OCI-LY3 (cell line): ENCODE results near the gene BMPR2.

Experiments used
- H2AFZ ChIP-seq: fragments of 200-600, 300-600 bp; shearing (Covaris generic); 2 replicates; pipeline ENCODE4 v1.6.0; 2014; ENCODE audit warnings: antibody characterized with exemption, low read depth, low read length
- H3K27ac ChIP-seq: fragments of 200-600, 300-600 bp; sonication (generic); 2 replicates; pipeline ENCODE4 v1.5.1; 2014; ENCODE audit warnings: mild to moderate bottlenecking, low read length, moderate library complexity, mixed read lengths
- H3K27me3 ChIP-seq: fragments of 200-600, 300-600 bp; sonication (generic); 2 replicates; pipeline ENCODE4 v1.6.1; 2014; ENCODE audit warnings: low read depth, low read length, mixed read lengths
- H3K36me3 ChIP-seq: fragments of 200-600, 300-600 bp; sonication (generic); replicated peaks from 2 replicates; pipeline ENCODE3; 2014; ENCODE audit warnings: low read depth, low read length, mixed read lengths
- H3K4me1 ChIP-seq: fragments of 300-600, 200-600 bp; sonication (generic); 2 replicates; pipeline ENCODE4 v1.6.1; 2014; ENCODE audit warnings: low read length, mixed read lengths
- H3K4me2 ChIP-seq: fragments of 200-600, 300-600 bp; sonication (generic); 2 replicates; pipeline ENCODE4 v1.6.1; 2014; ENCODE audit warnings: low read length, mixed read lengths
- H3K4me3 ChIP-seq: fragments of 300-600, 200-600 bp; sonication (generic); 2 replicates; pipeline ENCODE4 v1.5.1; 2014; ENCODE audit warnings: antibody characterized with exemption, mild to moderate bottlenecking, low read length, moderate library complexity
- H3K79me2 ChIP-seq: fragments of 300-600, 200-600 bp; shearing (Covaris generic); 2 replicates; pipeline ENCODE4 v1.6.1; 2014; ENCODE audit warnings: mild to moderate bottlenecking, low read length, mixed read lengths
- H3K9ac ChIP-seq: fragments of 300-600, 200-600 bp; shearing (Covaris generic); 2 replicates; pipeline ENCODE4 v1.6.0; 2014; ENCODE audit warnings: mild to moderate bottlenecking, low read length, moderate library complexity
- H3K9me3 ChIP-seq: fragments of 200-600, 300-600 bp; shearing (Covaris generic); 2 replicates; pipeline ENCODE4 v1.6.1; 2014; ENCODE audit warnings: low read length, mixed read lengths; ENCODE audit not compliant: insufficient read depth
- H4K20me1 ChIP-seq: fragments of 200-600, 300-600 bp; sonication (generic); 2 replicates; pipeline ENCODE4 v1.6.1; 2016; ENCODE audit warnings: low read length, mixed read lengths; ENCODE audit not compliant: insufficient read depth
- EZH2phosphoT487 ChIP-seq: fragments of 200-600 bp; shearing (Covaris generic); IDR thresholded peaks from 2 replicates; pipeline ENCODE4 v1.6.1; 2018; ENCODE audit warnings: antibody characterized with exemption, mixed run types, low read depth
- TF ChIP-seq, protein P1 (sequence below): fragments of 200-600, 300-600 bp; sonication (generic); IDR thresholded peaks from 2 replicates; pipeline ENCODE4 v1.5.1; 2014; ENCODE audit warnings: antibody characterized with exemption, low read length, low read depth

BMPR2 gene

GRCh38 chr2:202508686-202509085, 132.6 kb downstream of the BMPR2 start:
- H3K4me2 ChIP-seq, result no peak overlapping the region
- H3K9me3 ChIP-seq, result no peaks in the 10 kb centered on the region
- H3K27ac ChIP-seq, result no peak overlapping the region
- no peak overlapping the region for H3K4me3 ChIP-seq
- no peak overlapping the region for H3K9ac ChIP-seq
- no peaks in the 10 kb centered on the region for H3K27me3 ChIP-seq
- no peaks in the 10 kb centered on the region for H3K4me1 ChIP-seq
- no peaks in the 10 kb centered on the region for H4K20me1 ChIP-seq
- H3K79me2 ChIP-seq, result no peaks in the 10 kb centered on the region
- H3K36me3 ChIP-seq, result no peaks in the 10 kb centered on the region
- H2AFZ ChIP-seq, result no peak overlapping the region
- no peak for TF ChIP-seq EZH2phosphoT487
- TF ChIP-seq, protein P1, sequence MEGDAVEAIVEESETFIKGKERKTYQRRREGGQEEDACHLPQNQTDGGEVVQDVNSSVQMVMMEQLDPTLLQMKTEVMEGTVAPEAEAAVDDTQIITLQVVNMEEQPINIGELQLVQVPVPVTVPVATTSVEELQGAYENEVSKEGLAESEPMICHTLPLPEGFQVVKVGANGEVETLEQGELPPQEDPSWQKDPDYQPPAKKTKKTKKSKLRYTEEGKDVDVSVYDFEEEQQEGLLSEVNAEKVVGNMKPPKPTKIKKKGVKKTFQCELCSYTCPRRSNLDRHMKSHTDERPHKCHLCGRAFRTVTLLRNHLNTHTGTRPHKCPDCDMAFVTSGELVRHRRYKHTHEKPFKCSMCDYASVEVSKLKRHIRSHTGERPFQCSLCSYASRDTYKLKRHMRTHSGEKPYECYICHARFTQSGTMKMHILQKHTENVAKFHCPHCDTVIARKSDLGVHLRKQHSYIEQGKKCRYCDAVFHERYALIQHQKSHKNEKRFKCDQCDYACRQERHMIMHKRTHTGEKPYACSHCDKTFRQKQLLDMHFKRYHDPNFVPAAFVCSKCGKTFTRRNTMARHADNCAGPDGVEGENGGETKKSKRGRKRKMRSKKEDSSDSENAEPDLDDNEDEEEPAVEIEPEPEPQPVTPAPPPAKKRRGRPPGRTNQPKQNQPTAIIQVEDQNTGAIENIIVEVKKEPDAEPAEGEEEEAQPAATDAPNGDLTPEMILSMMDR, result no peak

DNA sequence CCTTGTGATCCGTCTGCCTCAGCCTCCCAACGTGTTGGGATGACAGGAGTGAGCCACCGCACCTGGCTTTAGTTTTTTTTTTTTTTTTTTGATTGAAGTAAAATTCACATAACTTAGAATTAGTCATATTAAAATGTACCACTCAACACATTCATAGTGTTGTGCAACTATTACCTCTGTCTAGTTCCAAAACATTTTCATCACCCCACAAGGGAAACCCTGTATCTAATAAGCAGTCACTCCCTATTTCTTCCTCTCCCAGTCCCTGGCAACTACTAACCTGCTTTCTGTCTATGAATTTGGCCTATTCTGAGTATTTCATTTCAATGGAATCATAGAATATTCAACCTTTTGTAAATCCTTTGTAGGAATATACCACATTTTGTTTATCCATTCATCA, 134.8 kb downstream of the BMPR2 start:
- no peak overlapping the region for H3K9ac ChIP-seq
- no peaks in the 10 kb centered on the region for H3K9me3 ChIP-seq
- no peak overlapping the region for H2AFZ ChIP-seq
- peaks cover 8% of the 10 kb centered on the region for H3K4me1 ChIP-seq
- no peaks in the 10 kb centered on the region for H4K20me1 ChIP-seq
- H3K36me3 ChIP-seq, result no peaks in the 10 kb centered on the region
- no peaks in the 10 kb centered on the region for H3K27me3 ChIP-seq
- H3K4me3 ChIP-seq, result no peak overlapping the region
- no peak overlapping the region for H3K4me2 ChIP-seq
- H3K27ac ChIP-seq, result no peak overlapping the region
- no peak for TF ChIP-seq EZH2phosphoT487
- TF ChIP-seq, protein P1, result no peak
- no peaks in the 10 kb centered on the region for H3K79me2 ChIP-seq

- H3K9me3 ChIP-seq, result no peaks in the 10 kb centered on the region
- TF ChIP-seq EZH2phosphoT487, result no peak
- TF ChIP-seq, protein P1, result no peak
- H3K4me1 ChIP-seq, result peaks cover 8% of the 10 kb centered on the region
- no peaks in the 10 kb centered on the region for H3K27me3 ChIP-seq
- H3K4me3 ChIP-seq, result no peak overlapping the region
- no peak overlapping the region for H3K4me2 ChIP-seq
- no peak overlapping the region for H2AFZ ChIP-seq
- H3K9ac ChIP-seq, result no peak overlapping the region
- H4K20me1 ChIP-seq, result no peaks in the 10 kb centered on the region
- no peaks in the 10 kb centered on the region for H3K36me3 ChIP-seq
- H3K79me2 ChIP-seq, result no peaks in the 10 kb centered on the region
- no peak overlapping the region for H3K27ac ChIP-seq
Observed at GRCh38 chr2:202512176-202512575, 136.0 kb downstream of the BMPR2 start.

GRCh38 chr2:202514732-202515131, 138.6 kb downstream of the BMPR2 start:
- Histone ChIP-seq H3K79me2 (no peaks in the 10 kb centered on the region), H3K4me2 (peak overlapping the region; percentile 15; the same call in 1 of the 2 replicates), H4K20me1 (no peaks in the 10 kb centered on the region), H2AFZ (no peak overlapping the region), H3K27me3 (no peaks in the 10 kb centered on the region), H3K36me3 (no peaks in the 10 kb centered on the region), H3K9ac (no peak overlapping the region), H3K9me3 (no peaks in the 10 kb centered on the region), H3K4me3 (no peak overlapping the region), H3K27ac (no peak overlapping the region), H3K4me1 (peaks cover 8% of the 10 kb centered on the region)
- no peak for TF ChIP-seq EZH2phosphoT487
- TF ChIP-seq, protein P1, result no peak
